HG03196 (cell line): ENCODE results near the gene CCNK.

Experiments
- ATAC-seq: cut with Tn5 transposase; IDR thresholded peaks from one replicate; pipeline ENCODE4 v1.9.1; 2021; ENCODE audit not compliant: unreplicated experiment

Gene CCNK

GRCh38 chr14:99480917-99481744 is at the start of gene CCNK:
TSS of gene CCNK (plus strand) at chr14:99481409. CDS start at chr14:99492678, 11,269 bp downstream.
- peak; percentile 87 for ATAC-seq

DNA sequence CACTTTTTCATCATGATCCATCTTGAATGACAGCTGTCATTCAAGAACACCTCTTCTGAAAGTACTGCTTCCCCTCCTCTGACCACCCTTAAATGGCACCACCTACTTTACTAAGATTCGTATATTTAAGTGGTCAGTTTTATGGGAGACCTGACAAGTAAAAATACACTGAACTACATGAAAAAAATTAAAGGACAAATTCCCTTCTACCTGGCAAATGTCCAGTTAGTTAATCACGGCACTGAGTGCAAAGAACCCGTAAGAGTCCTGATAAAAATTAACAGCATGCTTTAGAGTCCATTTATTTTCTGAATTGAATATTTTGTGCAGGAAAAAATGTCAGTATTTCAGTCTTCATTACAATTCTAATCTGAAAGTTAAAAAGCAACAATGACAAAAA is 49.2 kb upstream of the CCNK start:
- no peak for ATAC-seq

DNA sequence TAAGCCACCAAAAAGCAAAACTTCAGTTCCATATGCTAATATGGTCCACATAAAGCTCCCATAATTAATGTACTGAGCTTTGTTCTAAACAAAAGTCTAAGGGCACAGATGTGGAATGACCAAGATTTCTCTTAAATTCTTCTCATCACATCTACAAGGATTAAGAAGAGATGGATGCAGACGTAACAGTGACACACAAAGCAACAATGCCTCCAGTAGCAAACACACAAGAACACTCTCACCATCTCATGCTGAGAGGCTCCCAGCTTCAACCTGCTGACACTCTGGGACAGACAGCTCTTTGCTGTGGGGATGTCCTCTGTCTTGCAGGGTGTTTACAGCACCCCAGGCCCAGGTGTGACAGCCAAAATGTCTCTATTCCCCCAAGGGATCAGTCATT is 48.7 kb upstream of the CCNK start:
- ATAC-seq = no peak

GRCh38 chr14:99435327-99435726 is 45.9 kb upstream of the CCNK start:
- ATAC-seq = no peak

GRCh38 chr14:99436247-99437180 is 44.7 kb upstream of the CCNK start:
- no peak for ATAC-seq

- ATAC-seq = no peak
Measured at GRCh38 chr14:99437706-99438105, 43.5 kb upstream of the CCNK start.

GRCh38 chr14:99440278-99440677 is 40.9 kb upstream of the CCNK start:
- no peak for ATAC-seq

DNA sequence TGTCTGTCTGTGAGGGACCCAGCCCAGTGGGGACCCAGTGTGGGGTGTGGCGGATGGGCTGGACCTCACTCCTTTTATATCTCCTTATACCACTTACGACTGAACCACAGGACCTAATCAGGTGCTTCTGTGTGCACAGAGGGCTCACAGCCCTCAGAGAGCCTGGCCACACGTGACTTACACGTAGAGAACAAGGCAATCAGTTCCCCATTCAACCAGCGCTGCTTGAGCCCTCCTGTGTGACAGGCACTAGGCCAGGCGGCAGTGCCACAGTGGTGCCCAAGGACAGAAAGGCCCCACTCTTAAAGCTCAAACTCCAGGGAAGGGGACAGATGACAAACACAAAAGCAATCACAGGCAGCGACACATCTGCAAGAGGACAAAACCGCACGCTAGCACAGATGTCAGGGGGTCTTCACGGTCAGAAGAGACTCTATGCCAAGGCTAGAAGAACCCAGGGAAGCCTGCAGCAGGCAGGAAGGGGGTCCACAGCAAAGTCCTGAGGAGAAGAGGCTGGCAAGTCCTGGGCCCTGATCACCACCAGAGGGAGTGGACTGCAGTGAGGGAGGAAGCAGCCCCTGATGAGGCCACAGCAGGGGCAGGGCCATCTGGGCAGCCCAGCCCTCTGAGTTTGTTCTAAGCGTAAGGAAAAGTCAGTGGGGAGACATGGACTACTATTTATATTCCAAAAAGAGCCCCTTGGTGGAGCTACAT is 39.9 kb upstream of the CCNK start:
- ATAC-seq = no peak

GRCh38 chr14:99441918-99442317 is 39.3 kb upstream of the CCNK start:
- no peak for ATAC-seq

DNA sequence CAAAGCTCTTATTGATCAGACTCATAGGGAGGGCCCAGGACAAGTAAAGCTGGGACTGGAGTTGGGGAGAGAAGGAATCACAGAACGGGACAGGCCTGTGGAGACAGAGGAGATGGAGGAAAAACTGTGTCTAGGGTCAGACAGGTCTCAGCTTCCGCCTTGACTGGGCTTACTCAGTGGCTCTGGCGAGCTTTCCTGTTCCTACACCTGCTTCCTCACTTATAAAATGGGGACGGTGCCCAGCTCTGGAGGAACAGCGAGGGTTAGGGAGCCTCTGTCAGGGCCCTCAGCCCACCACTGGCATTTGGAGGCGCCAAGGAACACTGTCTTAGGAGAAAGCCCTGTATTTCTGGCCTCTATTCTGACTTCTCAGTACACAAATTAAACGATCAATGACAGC is 35.3 kb upstream of the CCNK start:
- ATAC-seq = no peak

DNA sequence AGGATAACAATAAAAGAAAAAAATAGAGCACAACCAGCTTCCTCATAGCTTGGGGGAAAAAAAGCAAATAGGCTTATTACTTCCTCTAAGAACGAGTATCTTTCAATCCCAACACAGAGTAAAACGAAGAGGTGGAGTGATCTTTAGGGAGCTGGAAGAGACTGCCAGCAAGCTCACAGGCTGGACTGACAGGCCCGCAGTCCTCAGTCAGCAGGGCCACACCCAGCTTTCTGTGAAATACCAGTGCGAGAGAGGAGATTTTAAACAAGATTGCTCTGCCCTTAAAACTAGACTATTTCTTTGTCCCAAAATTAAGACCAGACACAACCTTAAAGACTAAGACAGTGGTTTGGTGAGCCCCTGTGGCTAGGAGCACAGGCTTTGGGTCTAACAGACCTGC is 33.5 kb upstream of the CCNK start:
- ATAC-seq = no peak

- ATAC-seq = no peak
Measured at GRCh38 chr14:99450266-99450665, 30.9 kb upstream of the CCNK start.

GRCh38 chr14:99451234-99451633 is 30.0 kb upstream of the CCNK start:
- no peak for ATAC-seq

DNA sequence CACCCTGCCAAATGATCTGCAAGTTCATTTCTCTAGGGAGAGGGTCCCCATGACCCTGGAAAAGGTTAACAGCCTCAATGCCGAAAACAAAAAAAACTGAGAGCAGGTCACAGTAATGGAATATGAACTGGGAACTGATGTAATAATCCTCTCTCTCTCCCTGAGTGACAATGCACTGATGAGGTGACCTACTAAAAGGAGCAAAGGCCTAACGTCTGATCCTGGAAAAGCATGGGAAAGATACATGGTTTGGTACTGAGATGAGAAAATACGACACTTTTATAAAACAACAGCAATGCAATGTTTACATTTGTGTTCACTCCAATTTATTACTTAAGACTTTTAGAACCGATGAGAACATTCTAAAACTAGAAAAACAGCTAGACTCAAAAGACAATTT is 28.2 kb upstream of the CCNK start:
- ATAC-seq = no peak

- ATAC-seq = no peak
Measured at GRCh38 chr14:99454246-99454645, 27.0 kb upstream of the CCNK start.

GRCh38 chr14:99459481-99460100 is 21.6 kb upstream of the CCNK start:
- no peak for ATAC-seq

- no peak for ATAC-seq
Measured at GRCh38 chr14:99460793-99461192, 20.4 kb upstream of the CCNK start.

DNA sequence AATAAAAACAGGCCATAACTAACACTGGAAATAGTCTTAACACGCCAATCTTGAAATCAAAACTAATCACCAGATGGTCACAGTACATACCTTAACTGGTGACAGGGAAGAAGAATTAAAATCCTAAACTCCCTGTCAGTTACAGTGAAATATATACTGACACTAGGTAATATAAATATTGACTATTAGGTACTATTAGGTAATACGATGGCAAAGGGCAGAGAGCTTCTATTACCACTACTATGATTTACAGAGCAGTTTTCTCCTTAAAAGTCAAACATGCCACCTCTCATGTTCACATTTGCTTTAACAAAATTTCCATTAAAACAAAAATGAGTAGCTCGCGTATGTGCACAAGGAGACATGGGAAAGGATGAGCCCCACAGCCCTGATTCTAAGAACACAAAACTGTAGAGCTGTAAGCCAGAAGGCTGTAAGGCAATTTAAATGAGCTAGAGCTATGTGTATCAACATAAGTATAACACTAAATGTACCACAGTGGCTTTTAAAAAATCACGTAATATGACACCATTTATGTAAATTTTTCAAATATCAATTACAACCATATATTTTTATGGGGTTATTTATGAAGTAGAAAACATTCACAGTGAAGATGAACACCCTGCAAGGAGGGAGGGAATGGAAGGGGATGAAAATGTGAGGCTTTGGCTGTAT is 19.7 kb upstream of the CCNK start:
- ATAC-seq = no peak

- no peak for ATAC-seq
Measured at GRCh38 chr14:99462210-99462609, 19.0 kb upstream of the CCNK start.

GRCh38 chr14:99463974-99464373 is 17.2 kb upstream of the CCNK start:
- no peak for ATAC-seq
